Psoas muscle (tissue), 8 donors: ENCODE measurements around the gene IQCK. TPM values are rescaled to one million over a fixed set of nuclear protein-coding genes. Genes with fewer than 3 reads are reported as not detected.

Experiments
- ATAC-seq, 4 donors: fragments of 200-7000 bp; cut with Tn5 transposase; one replicate each; pipeline ENCODE4 v1.9.1; 2020; ENCODE audit warnings: moderate library complexity in 3 of 4, mild to moderate bottlenecking in 2 of 4
- DNase-seq, 2 donors: peaks; one replicate each; pipeline ENCODE4 v3.0.0-alpha.2; 2020
- H3K27ac ChIP-seq: fragments of 200-600 bp; one replicate; pipeline ENCODE4 v1.8.0; 2022
- H3K27me3 ChIP-seq, 3 donors: fragments of 200-600 bp in 1 of 3; one replicate each; pipeline versions ENCODE4 v1.6.1 to v1.8.0; 2013 to 2022; ENCODE audit warnings: low read length in 2 of 3, mild to moderate bottlenecking in 2 of 3, moderate library complexity in 1 of 3; ENCODE audit not compliant: insufficient read depth in 3 of 3
- H3K36me3 ChIP-seq, 2 donors: fragments of 200-600 bp in 1 of 2; one replicate each; pipeline versions ENCODE4 v1.6.1 to v1.8.0; 2013 to 2022; ENCODE audit warnings: low read depth in 1 of 2, mild to moderate bottlenecking in 1 of 2, moderate library complexity in 1 of 2; ENCODE audit not compliant: insufficient read depth in 1 of 2
- H3K4me1 ChIP-seq: fragments of 200-600 bp; one replicate; pipeline ENCODE4 v1.8.0; 2022
- H3K4me3 ChIP-seq: fragments of 200-600 bp; one replicate; pipeline ENCODE4 v1.8.0; 2022; ENCODE audit warnings: mild to moderate bottlenecking
- H3K9me3 ChIP-seq: fragments of 200-600 bp; one replicate; pipeline ENCODE4 v1.8.0; 2022
- CTCF ChIP-seq: fragments of 200-600 bp; IDR thresholded peaks from one replicate; pipeline ENCODE4 v1.8.0; 2022; ENCODE audit warnings: antibody characterized with exemption
- WGBS, 3 donors: extraction: QIAGEN DNeasy Blood & Tissue Kit; methylation state at CpG; one replicate each; pipeline versions ENCODE4 v1.1.6 to v1.1.7; 2013; 5-methylcytosine and 5-hydroxymethylcytosine counted together
- intact Hi-C, 2 donors: fragments of 100-400 bp; cut with DNase I; formaldehyde crosslinking; loops; one replicate each; pipeline versions ENCODE4 v1.11.0 to v1.14.2; 2022
- polyA plus RNA-seq, 3 donors: library from polyadenylated mRNA; stranded (reverse); fragments of 200-250 nt; gene quantifications; one replicate each; pipeline ENCODE4 v1.2.3, GENCODE V29; 2013
- total RNA-seq, 4 donors: library from RNA; stranded (reverse); fragmentation: NEBNext Ultra II Directional in 2 of 4; extraction: Animal tissue kit (Norgen Biotek cat#: 25700) in 2 of 4; gene quantifications; one replicate each; pipeline versions ENCODE4 v1.2.1 to v1.2.4, GENCODE V29; 2021 to 2023
- donor health status: healthy with polysubstance abuse.
- donor health status: DM: no; HTN: no; CAD: no; lungs with moderate emphysema.
- donor health status: Bipolar disorder and iron deficiency.
- donor health status: healthy.
- donor health status: DM: yes; HTN: yes; CAD: no.
- donor health status: DM: no; HTN: no; CAD: no.
- donor health status: DM: no; HTN: no; CAD: no.
- donor health status: DM: yes; HTN: yes; CAD: no.

The IQCK gene
- total and polyA plus RNA-seq, 7 donors: 4.3 to 9.9 (median 6.3) TPM

GRCh38 chr16:19706846-19707245 lies 11.2 kb upstream of the IQCK start:
- ATAC-seq: no peak
- peaks cover 0 to 76% of the 10 kb centered on the region in 2 donors for H3K36me3 ChIP-seq

DNA sequence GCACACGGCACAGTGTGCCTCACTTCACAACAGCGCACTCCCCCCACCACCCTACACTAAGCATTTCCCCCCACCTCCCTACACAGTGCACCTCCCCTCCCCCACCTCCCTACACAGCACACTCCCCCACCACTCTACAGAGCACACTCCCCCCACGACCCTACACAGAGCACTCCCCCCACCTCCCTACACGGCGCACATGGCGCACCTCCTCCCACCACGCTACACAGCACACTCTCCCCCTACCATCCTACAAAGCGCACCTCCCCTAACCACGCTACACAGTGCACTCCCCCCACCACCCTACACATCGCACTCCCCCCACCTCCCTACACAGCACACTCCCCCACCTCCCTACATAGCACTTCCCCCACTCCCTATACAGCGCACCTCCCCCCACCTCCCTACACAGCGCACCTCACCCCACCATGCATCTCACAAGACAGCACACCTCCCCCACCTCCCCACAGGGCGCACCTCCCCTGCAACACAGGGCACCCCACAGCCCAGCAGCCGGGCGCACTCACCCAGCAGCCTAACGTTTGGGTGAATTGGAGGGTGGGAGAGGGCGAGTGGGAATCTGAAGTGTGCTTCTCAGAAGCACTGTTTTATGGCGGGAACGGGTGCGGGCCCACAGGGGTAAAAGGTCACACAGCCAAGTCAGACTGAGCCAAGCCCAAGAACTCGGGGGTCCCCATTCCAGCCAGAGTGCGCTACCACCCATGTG lies 10.3 kb upstream of the IQCK start:
- intact Hi-C loops: no loop called here
- no peak for DNase-seq
- H3K4me1 ChIP-seq: peaks cover 6% of the 10 kb centered on the region
- no peak for ATAC-seq
- no peak overlapping the region for H3K27ac ChIP-seq
- no peak overlapping the region for H3K4me3 ChIP-seq
- H3K9me3 ChIP-seq: no peaks in the 10 kb centered on the region
- TF ChIP-seq CTCF: no peak
- no peaks in the 10 kb centered on the region for H3K27me3 ChIP-seq
- WGBS, 3 donors: 84 to 88% (median 87%) methylated on average over 22 of the region's 22 CpGs
- H3K36me3 ChIP-seq: peaks cover 0 to 72% of the 10 kb centered on the region in 2 donors

More at GRCh38 chr16:19706846-19707245, 11.2 kb upstream of the IQCK start:
- no peak for TF ChIP-seq CTCF
- DNase-seq: no peak
- Histone ChIP-seq H3K4me1 (peaks cover 6% of the 10 kb centered on the region), H3K27me3 (no peaks in the 10 kb centered on the region), H3K27ac (no peak overlapping the region), H3K9me3 (no peaks in the 10 kb centered on the region), H3K4me3 (no peak overlapping the region)
- 91 to 94% (median 92%) methylated on average over 15 of the region's 15 CpGs for WGBS, 3 donors
- intact Hi-C loops: no loop called here

GRCh38 chr16:19708296-19709205 lies 9.5 kb upstream of the IQCK start:
- no peaks in the 10 kb centered on the region for H3K27me3 ChIP-seq
- ATAC-seq (no peak), DNase-seq (no peak)
- peak overlapping the region; percentile 23 for H3K27ac ChIP-seq
- intact Hi-C loops: no loop called here
- 71 to 73% (median 72%) methylated on average over 18 of the region's 18 CpGs for WGBS, 3 donors
- H3K4me3 ChIP-seq: no peak overlapping the region
- H3K4me1 ChIP-seq: peaks cover 6% of the 10 kb centered on the region
- TF ChIP-seq CTCF: no peak
- H3K36me3 ChIP-seq: peaks cover under 1 to 72% of the 10 kb centered on the region in 2 donors
- no peaks in the 10 kb centered on the region for H3K9me3 ChIP-seq

DNA sequence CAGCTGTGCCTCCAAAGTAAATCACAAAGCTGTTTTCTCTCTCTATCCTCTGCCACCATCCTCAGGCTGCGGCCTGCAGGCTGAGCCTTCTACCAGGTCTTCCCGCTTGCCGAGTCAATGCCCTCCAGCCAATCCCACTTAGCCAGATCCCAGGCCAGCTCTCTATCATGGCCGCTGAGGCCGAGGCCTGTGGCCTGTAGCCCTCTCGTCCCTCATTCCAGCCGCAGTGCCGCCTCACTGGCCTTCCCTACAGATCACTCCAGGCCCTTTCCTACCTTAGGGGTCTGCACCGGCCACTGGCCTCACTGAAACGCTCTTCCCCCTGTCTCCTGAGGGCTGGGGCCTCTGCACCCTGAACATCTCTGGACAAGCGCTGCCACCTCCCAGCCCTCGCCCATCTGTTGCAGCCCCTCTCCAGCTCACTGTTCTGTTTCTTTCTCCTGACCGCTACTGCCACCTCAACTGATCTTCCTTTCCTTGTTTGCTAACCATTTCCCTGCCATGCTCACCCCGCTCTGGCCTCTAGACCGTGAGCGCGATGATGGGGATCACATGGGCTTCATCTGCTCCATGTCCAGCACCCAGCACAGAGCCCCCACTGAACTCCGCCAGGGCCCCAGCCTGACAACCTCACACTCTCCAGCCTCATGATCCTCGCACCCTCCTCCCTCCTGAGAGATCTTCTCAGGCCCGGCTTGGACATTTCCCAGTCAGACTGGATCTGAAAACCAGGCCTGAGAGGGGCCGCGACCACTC lies 8.5 kb upstream of the IQCK start:
- no peak for TF ChIP-seq CTCF
- 94% methylated on average over 22 of the region's 22 CpGs for WGBS, 3 donors
- H3K27ac ChIP-seq: peak overlapping the region; percentile 48
- H3K4me1 ChIP-seq: peaks cover 4% of the 10 kb centered on the region
- H3K9me3 ChIP-seq: no peaks in the 10 kb centered on the region
- ATAC-seq (no peak), DNase-seq (no peak)
- no peak overlapping the region for H3K4me3 ChIP-seq
- H3K27me3 ChIP-seq: no peaks in the 10 kb centered on the region
- intact Hi-C loops: no loop called here
- peaks cover 4 to 76% of the 10 kb centered on the region in 2 donors for H3K36me3 ChIP-seq
